T follicular helper cell (primary cell): Measurements from ENCODE around the gene PLEKHG1.

Source experiments
- DNase-seq: peaks from one replicate; pipeline ENCODE4 v3.0.0-alpha.2; 2020; ENCODE audit warnings: low read depth

The PLEKHG1 gene

GRCh38 chr6:150640556-150641209 lies 41.0 kb downstream of the PLEKHG1 start:
- no peak for DNase-seq

GRCh38 chr6:150641398-150642139 lies 41.9 kb downstream of the PLEKHG1 start:
- no peak for DNase-seq

- no peak for DNase-seq
Observed at GRCh38 chr6:150646228-150646627, 46.5 kb downstream of the PLEKHG1 start.

- no peak for DNase-seq
Observed at GRCh38 chr6:150647051-150647450, 47.4 kb downstream of the PLEKHG1 start.
